Glutamatergic neuron (in vitro differentiated cells): ENCODE results near the gene BANF2. TPM values are rescaled to one million over a fixed set of nuclear protein-coding genes. Genes with fewer than 3 reads are reported as not detected.

Experiments used
- DNase-seq: peaks from one replicate; pipeline ENCODE4 v3.0.0; 2022
- H3K27ac Mint-ChIP-seq: one replicate; pipeline ENCODE4 v1.8.0; 2020; ENCODE audit warnings: mild to moderate bottlenecking, mixed read lengths, inconsistent platforms; ENCODE audit not compliant: unreplicated experiment
- H3K27me3 Mint-ChIP-seq: one replicate; pipeline ENCODE4 v1.8.0; 2020; ENCODE audit warnings: mild to moderate bottlenecking, moderate library complexity, mixed read lengths, inconsistent platforms; ENCODE audit not compliant: unreplicated experiment
- H3K36me3 Mint-ChIP-seq: one replicate; pipeline ENCODE4 v1.8.0; 2020; ENCODE audit warnings: mild to moderate bottlenecking, mixed read lengths, inconsistent platforms; ENCODE audit not compliant: unreplicated experiment
- H3K4me1 Mint-ChIP-seq: one replicate; pipeline ENCODE4 v1.8.0; 2020; ENCODE audit warnings: mild to moderate bottlenecking, low read depth, mixed read lengths, inconsistent platforms; ENCODE audit not compliant: unreplicated experiment
- H3K4me3 Mint-ChIP-seq: one replicate; pipeline ENCODE4 v1.8.0; 2020; ENCODE audit warnings: mild to moderate bottlenecking, mixed read lengths, inconsistent platforms; ENCODE audit not compliant: unreplicated experiment
- H3K9me3 Mint-ChIP-seq: one replicate; pipeline ENCODE4 v1.8.0; 2020; ENCODE audit warnings: mild to moderate bottlenecking, moderate library complexity, mixed read lengths, inconsistent platforms; ENCODE audit not compliant: unreplicated experiment
- CTCF ChIP-seq: fragments of 200-600 bp; sonication (generic); IDR thresholded peaks from one replicate; pipeline ENCODE4 v1.5.0; 2021; ENCODE audit not compliant: partially characterized antibody, unreplicated experiment
- total RNA-seq: library from RNA; stranded (reverse); fragmentation: NEBNext Ultra II Directional; extraction: Animal tissue kit (Norgen Biotek cat#: 25700); gene quantifications from one replicate; pipeline ENCODE4 v1.2.1, GENCODE V29; 2021; ENCODE audit not compliant: unreplicated experiment

BANF2 gene
- total RNA-seq, 1 donor from 2014 or later = not detected

- peaks cover 8% of the 10 kb centered on the region for H3K9me3 Mint-ChIP-seq
Observed at GRCh38 chr20:17685168-17685567, 14.6 kb upstream of the BANF2 start.

GRCh38 chr20:17687800-17688199 is 12.0 kb upstream of the BANF2 start:
- H3K36me3 Mint-ChIP-seq = peaks cover 11% of the 10 kb centered on the region
- peaks cover 3% of the 10 kb centered on the region for H3K9me3 Mint-ChIP-seq
- H3K4me1 Mint-ChIP-seq = no peaks in the 10 kb centered on the region
- no peak for TF ChIP-seq CTCF
- no peak overlapping the region for H3K27ac Mint-ChIP-seq
- DNase-seq = no peak
- peaks cover 8% of the 10 kb centered on the region for H3K27me3 Mint-ChIP-seq
- no peak overlapping the region for H3K4me3 Mint-ChIP-seq

More at GRCh38 chr20:17685168-17685567, 14.6 kb upstream of the BANF2 start:
- Mint-ChIP-seq H3K27ac (no peak overlapping the region), H3K4me3 (no peak overlapping the region), H3K27me3 (peaks cover 10% of the 10 kb centered on the region), H3K36me3 (peaks cover 11% of the 10 kb centered on the region), H3K4me1 (peaks cover 1% of the 10 kb centered on the region)
- no peak for TF ChIP-seq CTCF
- no peak for DNase-seq

- H3K27me3 Mint-ChIP-seq = peaks cover 6% of the 10 kb centered on the region
- H3K4me1 Mint-ChIP-seq = no peaks in the 10 kb centered on the region
- no peak overlapping the region for H3K4me3 Mint-ChIP-seq
- no peak for DNase-seq
- no peaks in the 10 kb centered on the region for H3K9me3 Mint-ChIP-seq
- peaks cover 11% of the 10 kb centered on the region for H3K36me3 Mint-ChIP-seq
- H3K27ac Mint-ChIP-seq = no peak overlapping the region
- no peak for TF ChIP-seq CTCF
Observed at GRCh38 chr20:17688965-17689364, 10.8 kb upstream of the BANF2 start.

- Mint-ChIP-seq H3K27me3 (peaks cover 3% of the 10 kb centered on the region), H3K9me3 (peaks cover 2% of the 10 kb centered on the region), H3K27ac (no peak overlapping the region), H3K4me3 (no peak overlapping the region), H3K4me1 (no peaks in the 10 kb centered on the region), H3K36me3 (peaks cover 11% of the 10 kb centered on the region)
- no peak for DNase-seq
- no peak for TF ChIP-seq CTCF
Observed at GRCh38 chr20:17690144-17690543, 9.6 kb upstream of the BANF2 start.

- H3K4me1 Mint-ChIP-seq = no peaks in the 10 kb centered on the region
- TF ChIP-seq CTCF = no peak
- no peak overlapping the region for H3K4me3 Mint-ChIP-seq
- peaks cover 7% of the 10 kb centered on the region for H3K36me3 Mint-ChIP-seq
- H3K27ac Mint-ChIP-seq = no peak overlapping the region
- H3K27me3 Mint-ChIP-seq = peaks cover 3% of the 10 kb centered on the region
- H3K9me3 Mint-ChIP-seq = peaks cover 2% of the 10 kb centered on the region
- DNase-seq = no peak
Observed at GRCh38 chr20:17691758-17692157, 8.0 kb upstream of the BANF2 start.
